HUDEP-2 (cell line): ENCODE results near the gene MSL3B.
A peak's percentile ranks its signal among the peaks of the same experiment; 100 is the strongest.
"Not testable (repeated sequence)": the region's sequence is repeated elsewhere in the genome, so short reads cannot be mapped to it uniquely, and the experiment has no call there.

Experiments
- DNase-seq, 76 experiments: peaks; one replicate each; lab custom pipeline; 2025; ENCODE audit not compliant: unreplicated experiment in 76 of 76; lab: John Stamatoyannopoulos, UW

MSL3B gene

DNA sequence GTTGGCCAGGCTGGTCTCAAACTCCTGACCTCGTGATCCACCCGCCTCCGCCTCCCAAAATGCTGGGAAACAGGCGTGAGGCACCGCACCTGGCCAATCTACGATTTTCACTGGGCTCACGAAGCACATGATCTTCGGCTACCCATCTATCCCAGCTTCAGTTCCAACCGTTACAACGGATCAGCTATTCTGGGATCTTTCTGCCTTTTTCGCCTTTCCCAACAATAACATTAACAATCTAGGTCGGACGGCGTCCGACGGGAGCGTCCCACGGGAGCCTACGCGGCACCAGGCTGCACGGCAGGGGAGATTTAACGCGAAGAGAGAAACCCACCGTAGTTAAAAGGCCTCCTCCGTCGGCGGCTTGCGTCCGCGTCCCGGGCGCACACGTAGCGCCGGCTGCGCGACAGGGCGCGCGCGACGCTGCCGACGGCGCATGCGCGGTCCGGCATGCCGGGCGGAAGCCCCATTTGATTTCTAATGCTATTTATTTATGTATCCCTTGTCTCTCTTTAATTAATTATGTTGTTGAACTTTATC is at the start of gene MSL3B:
Gene MSL3B (minus strand): TSS at position 394 of the 540 bp plus-strand sequence.
- DNase-seq = peak in 13 of 76 experiments; percentile 5 to 41 (median 19)

DNA sequence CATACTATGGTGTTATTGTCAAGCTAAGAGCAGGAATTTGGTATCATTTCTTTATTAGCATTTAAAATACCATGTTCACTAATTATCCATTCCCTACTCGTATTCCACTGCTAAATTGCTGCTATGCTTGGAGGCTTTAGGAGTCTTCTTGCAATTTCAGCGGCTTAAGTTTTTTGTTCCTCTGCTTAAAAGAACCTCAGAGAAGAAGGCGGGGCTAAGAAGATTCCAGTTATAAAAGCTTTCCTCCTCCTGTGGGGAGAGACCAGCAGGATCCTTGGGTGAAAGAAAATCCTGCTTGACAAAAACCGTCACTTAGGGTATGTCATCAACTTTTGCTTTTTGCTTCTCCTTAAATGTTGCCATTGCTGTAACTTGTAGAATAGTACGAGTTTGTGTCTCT is 48.9 kb upstream of the MSL3B start, which contains the start of gene TRPM8:
Gene TRPM8 (plus strand): TSS at position 258 of the 400 bp plus-strand sequence. CDS start 9,165 bp downstream, outside the sequence.
- DNase-seq = no peak

DNA sequence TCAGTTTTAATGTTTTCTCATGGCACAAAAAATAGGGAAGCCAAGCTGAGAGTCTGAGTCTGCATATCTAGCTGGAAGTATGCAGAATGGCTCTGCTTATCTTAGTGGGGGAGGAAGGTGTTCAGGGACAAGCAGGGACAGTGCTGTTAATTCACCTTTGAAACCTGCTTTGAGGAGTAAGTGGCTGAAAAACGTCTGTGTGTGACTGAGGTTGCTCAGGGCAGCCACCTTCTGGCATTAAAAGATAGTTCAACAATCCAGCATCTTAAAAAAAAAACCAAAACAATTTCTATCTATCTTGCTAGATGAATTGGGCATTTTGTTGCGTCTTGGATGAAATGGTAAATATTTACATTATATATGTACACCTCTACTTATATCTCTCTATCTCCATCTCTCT is 46.9 kb upstream of the MSL3B start:
- DNase-seq = no peak

DNA sequence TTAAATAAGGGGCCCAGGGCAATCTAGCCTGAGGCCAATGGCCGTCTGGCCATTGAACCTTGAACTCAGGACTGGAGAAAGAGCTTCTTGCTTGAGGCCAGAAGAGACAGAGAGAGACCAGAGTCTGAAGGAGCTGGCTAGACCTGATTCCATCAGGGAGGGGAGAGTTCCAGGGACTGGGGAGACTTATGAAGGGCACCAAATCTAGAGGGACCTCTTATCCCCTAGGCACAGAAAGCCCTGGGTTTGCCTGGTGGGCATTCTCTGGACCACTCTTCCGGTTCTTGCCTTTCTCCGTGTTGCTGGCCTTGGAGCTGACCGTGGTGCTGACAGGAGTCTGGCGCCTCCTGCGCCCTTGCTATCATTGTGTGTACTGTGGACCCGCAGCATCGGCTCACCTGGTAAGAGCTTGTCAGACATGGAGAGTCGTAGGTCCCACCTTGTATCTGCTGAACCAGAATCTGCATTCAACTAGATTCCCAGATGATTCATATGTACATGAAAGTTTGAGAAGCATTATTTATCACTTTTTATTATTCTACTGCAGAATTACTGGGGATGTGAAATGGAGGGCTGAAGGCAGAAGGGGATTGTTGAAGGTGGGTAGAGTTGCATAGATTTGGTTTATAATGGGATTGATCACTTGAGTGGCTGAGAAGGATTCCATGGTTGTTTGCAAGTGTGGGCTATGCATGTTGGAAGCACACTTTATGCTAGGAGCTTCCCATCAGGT is 44.7 kb upstream of the MSL3B start:
- DNase-seq = peak in 16 of 76 experiments; percentile 3 to 28 (median 12)

DNA sequence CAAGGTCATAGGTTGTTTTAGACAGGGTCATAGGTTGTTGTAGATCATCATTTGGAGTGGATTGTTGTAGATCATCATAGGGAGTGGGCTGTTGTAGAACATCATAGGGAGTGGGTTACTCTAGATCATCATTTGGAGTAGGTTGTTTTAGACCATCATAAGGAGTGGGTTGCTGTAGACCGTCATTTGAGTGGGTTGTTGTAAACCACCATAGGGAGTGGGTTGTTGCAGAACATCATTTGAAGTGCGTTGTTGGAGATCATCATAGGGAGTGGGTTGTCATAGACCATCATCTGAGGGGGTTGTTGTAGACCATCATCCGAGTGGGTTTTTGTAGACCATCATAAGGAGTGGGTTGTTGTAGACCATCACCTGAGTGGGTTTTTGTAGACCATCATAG is 39.4 kb upstream of the MSL3B start:
- no peak for DNase-seq

DNA sequence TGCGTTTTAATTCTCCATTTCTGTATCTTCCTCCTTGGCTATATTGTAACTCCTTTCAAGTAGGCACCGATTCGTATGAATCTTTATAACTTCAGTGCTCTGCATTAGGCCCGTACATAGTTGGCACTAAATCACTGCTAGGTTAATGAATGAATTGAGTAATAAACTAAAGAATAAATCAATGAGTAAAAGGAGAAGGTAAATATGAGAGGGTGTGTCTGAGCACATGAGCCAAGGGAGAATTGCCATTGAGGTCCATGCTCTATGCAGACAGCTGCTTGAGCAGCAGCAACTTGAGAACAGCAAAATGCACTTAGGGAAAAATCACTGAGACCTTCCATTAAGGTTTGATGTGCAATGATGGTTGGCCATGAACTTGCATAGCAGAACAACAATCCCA is 37.8 kb upstream of the MSL3B start:
- no peak for DNase-seq

DNA sequence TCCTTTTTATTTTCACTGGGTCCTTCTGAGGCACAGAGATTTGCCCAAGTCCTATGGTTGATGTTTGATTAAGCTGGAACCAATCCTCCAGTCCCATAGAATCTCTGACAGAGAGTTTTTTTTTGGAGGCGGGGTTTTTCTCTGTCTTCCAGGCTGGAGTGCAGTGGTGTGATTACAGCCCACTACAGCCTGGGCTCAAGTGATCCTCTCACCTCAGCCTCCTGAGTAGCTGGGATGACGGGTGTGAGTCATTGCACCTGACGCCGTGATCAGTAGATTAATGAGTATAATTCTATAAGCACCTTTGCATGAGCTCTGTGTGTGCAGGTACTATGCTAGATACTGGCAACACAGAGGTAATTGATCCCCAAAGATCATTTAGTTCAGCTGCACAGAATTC is 33.7 kb upstream of the MSL3B start:
- no peak for DNase-seq

DNA sequence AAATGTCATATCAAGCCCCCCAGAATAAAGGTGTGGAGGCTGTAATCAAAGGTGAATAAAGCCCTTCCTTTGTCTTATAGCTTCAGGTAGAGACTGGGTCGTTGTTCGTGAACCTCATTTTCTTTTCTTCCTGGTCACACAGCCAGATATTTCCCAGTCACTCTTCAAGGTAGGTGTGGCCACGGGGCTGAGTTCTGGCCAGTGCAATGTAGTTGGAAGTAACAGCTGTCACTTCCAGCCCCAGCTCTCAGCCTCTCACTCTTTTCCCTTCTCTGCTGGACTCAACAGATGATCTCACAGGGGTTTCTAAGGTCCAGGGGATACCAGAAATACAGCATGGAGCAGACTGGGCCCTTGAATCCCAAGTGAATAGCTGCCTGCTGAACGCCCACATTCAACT is 33.2 kb upstream of the MSL3B start:
- DNase-seq = no peak

DNA sequence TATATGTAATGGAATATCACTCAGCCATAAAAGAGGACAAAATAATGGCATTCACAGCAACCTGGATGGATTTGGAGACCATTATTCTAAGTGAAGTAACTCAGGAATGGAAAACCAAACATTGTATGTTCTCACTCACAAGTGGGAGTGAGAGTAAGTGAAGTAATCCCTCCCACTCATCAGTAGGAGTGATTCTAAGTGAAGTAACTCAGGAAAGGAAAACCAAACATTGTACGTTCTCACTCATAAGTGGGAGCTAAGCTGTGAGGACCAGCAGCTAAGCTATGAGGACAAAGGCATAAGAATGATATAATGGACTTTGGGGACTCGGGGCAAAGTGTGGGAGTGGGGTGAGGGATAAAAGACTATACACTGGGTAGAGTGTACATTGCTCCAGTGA is 28.1 kb upstream of the MSL3B start:
- DNase-seq = not testable (repeated sequence)

DNA sequence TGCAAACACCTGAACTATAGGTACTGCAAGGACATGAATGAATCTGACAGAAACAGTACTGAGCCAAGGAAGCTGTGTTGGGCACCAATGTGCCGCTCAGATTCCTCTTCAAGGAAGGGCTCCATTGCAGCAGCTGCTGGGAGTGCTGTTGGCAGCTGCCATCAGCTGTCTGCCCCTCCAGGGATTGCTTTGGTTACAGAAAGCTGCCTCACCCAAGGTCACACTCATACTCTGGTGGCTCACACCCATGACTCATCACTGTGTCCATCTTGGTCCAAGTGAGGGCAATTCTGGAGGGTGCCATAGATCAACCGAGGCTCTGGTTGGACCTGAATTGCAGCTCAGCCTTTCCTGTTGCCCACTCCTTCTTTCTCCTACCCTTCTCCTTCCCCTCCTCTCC is 24.6 kb upstream of the MSL3B start:
- DNase-seq = no peak

DNA sequence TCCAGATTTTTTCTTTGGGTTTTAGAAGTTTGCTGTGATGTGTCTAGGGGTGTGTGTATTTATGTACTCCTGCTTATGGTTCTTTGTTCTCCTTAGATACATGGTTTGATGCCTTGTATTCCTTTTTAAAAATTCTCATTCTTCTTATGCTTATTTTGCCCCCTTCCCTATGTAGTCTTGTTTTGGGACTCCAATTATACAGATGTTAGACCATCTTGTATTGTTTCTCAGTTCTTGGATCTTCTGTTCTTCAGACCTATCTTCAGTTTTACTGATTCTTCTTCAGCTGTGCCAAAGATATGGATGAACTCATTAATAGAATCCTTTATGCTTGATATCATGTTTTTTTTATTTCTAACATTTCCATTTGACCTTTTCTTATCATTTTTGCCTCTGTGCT is 14.2 kb upstream of the MSL3B start:
- no peak for DNase-seq

DNA sequence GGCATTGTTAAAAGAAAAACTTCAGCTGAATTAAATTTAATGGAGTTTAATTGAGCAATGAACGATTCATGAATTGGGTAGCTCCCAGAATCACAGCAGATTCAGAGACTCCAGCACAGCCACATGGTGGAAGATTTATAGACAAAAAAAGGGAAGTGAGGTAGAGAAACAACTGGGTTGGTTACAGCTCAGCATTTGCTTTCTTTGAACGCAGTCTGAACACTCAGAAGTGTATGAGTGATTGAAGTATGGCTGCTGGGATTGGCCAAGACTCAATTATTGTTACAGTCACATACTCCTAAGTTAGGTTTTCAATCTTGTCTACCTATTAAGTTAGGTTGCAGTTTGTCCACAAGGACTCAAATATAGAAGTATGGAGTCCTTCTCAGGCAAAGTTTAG is 3.9 kb upstream of the MSL3B start:
- DNase-seq = not testable (repeated sequence)

DNA sequence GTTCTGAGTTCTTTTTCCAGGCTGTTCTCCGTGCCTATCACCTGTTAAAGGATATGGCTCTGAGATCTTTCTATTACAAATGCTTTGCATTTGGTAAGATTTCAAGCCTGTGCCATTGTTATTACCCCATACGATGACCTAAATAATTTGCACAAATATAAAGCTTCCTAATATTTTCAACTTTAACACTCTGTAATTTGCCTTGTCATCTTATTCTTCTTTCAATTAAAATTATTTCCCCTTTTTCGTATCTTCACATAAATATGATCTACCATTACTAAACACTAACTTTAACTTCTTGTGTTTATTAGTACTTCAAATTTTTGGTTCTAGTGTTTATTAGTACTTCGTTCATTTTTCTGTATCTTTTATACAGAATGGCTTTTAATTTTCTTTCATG is 3.2 kb upstream of the MSL3B start:
- DNase-seq = no peak

DNA sequence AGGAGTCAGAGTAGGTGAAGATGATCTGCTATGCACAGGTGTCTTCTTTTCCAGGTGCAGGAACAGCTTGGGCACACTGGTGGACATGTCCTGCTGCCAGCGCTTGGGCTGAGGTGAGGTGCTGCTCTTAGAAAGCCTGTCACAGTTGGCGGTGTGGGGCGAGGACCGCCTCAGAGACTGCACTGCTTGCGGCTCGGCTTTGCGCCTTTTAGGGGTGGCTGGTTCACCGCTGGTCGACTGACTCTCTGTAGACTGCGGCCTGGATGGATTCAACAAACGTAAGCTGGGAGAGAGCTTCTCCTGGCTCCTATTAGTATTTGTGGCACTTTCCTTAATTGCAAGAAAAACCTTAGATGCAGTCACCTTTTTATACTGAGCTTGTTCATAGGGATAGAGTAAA is 1.7 kb downstream of the MSL3B start:
- no peak for DNase-seq

DNA sequence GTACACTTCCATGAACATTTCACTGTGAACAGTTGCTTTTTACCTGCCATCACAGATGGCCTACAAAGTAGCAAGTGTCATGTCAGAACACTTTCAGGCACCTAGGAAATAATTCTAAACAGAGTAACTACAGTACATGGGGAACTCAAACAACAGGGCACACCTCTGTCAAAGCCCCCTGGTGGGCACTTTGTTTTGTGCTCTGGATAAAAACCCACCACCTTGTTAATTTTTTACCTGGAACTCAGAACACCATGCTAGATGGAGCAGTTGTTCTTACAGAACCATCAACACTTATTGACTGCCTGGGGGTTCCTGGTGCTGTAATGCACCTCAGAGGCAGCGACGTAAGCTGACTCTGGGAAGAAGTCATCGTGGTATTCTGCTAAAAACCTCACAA is 2.3 kb downstream of the MSL3B start:
- peak in 1 of 76 experiments; percentile 24 for DNase-seq

DNA sequence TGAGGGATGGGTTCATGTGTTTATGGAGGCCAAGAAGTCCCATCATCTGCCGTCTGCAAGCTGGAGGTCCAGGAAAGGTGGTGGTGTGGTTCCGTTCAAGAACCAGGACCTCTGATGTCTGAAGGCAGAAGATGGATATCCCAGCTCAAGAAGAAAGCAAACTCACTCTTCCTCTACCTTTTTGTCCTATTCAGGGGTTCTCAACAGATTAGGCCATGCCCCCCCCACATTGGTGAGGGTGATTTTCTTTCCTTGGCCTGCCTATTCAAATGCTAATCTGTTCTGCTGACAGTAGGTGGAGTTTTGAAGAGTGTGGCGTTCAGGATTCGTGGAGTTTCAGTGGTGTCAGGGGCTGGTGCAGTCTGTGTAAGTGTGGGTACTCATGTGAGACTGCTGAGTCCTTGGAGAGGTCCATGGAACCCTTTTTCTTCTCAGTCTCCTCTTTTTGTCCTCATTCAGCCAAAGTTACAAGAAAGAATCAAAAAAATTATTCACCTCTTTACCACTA is 5.9 kb downstream of the MSL3B start:
- DNase-seq = no peak

DNA sequence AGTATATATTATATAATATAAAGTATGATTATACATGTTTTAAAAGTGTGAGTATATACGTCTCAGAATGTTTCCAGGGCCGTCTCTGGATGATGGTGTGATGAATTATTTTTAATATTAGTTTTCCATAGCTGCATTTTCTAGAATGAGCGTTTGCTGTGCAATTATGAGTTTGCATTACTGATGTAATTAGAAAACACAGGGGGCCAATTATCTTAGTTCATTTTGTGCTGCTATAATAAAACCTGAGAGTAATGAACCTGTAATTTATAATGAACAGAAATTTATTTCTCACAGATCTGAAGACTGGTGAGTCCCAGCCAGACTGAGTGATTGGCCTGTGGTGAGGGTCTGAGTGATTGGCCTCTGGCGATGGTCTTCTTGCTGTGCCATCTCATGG is 9.9 kb downstream of the MSL3B start:
- no peak for DNase-seq

DNA sequence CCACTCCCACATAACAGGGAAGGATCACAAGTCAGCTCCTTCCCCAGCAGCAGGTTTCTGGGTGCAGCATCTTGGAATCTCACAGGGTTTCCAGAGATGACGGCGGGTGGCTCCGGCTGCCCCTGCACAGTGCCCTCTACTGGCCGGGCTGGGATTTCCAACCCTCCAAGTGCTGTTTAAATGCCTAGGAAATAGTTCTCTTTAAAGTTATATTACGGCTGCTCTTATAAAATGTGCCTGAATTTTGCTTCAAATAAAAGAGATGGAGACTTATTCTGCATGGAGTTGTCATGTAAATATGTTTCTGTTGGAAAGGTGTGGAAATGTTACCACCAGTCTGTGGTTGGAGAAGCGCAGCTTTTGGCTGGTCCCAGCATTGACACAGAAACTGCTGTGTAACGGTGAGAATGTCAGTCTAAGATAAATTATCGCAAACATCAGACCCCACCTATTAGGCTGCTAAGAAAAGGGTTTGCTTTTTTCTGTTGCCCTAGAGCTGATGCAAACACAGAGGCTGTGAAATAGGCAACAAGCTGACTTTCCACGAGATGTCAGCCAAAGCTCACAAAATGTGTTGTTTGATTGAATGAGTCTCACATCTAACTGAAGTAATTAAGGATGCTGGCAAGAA is 10.6 kb downstream of the MSL3B start:
- peak in 71 of 76 experiments; percentile 19 to 88 (median 58) for DNase-seq

DNA sequence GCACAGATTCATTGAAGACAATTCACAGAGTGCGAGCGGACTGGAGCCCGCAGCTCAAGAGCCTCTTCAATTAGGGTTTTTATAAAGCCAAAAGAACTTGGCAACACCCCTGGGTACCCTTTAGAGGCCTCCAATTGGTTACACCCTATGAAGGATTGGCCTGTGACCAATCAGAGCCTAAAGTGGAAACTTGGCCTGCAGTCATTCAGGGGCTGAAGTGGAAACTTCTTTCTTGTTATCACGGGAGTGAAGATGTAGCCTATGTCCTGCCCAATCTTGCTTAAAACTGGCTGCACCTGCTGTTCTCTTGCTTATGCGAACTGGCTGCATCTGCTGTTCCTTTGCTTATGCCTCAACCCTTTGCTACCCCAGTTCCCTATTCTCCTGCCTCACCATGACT is 12.0 kb downstream of the MSL3B start:
- DNase-seq = peak in 63 of 76 experiments; percentile 8 to 87 (median 48)

DNA sequence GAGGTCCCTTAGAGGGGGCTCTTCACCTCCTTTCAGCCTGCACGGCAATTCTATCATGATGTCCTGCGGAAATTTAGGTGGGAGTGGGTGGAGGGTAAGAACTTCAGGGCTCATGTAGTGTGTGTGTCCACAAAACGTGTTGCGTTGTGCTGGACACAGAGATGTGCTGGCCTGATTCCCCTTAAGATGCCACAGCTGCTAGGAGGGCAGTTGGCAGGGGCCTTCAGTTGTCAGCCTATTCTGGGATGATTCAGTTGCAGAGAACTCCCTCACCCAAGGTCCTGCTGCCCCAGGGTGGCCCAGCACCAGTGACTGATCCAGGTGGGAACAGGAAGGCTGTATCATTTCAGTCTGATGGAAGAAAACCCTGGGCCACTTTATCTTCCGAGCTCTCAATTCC is 12.8 kb downstream of the MSL3B start:
- no peak for DNase-seq

DNA sequence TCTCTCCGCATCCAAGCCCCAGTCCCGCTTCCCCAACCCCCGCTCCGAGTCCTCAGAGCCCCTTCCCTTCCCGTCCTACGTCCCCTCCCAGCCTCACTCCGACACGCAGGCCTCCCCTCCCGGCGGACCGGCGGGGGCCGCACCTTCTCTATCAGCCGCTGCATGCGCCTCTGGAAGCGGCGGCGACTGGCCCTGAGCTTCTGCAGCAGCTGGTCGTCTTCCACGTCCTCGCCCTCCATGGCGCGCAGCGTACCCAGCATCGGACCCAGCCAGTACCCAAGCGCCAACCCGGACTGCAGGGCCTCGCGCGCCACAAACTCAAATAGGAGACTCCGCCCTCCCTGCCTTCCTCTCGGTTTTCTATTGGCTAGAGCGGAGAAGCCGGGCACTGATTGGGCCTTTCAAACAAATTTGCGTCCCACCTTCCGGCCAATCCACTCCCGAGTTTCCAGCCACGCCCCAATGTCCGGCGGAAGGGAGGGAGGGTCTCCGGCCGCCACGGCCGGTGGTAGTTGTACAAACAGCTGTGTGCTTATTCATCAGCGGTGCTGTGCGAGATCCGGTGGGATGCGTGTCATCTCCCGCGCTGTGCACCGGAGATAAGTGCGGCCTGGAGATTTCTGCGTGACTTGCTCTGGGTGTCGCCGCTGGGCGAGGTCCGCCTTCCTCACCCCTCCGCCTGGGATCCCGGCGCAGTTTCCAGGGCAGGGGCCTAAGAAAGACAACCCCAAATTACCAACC is 13.8 kb downstream of the MSL3B start, which contains the start of gene HJURP:
Gene HJURP (minus strand): TSS at position 295 of the 741 bp plus-strand sequence. CDS start 35 bp downstream, at position 260.
- peak in 75 of 76 experiments; percentile 32 to 96 (median 89) for DNase-seq
